Stimulated activated CD4-positive, alpha-beta T cell treated with anti-CD3 and anti-CD28 coated beads, Interleukin-15, amount 100 ng/mL, for 24 hours (primary cell): ENCODE measurements around the gene SRGAP3.
A peak's percentile ranks its signal among the peaks of the same experiment; 100 is the strongest.

ENCODE experiments used
- DNase-seq: peaks from one replicate; pipeline ENCODE4 v3.0.0-alpha.2; 2020

The SRGAP3 gene

DNA sequence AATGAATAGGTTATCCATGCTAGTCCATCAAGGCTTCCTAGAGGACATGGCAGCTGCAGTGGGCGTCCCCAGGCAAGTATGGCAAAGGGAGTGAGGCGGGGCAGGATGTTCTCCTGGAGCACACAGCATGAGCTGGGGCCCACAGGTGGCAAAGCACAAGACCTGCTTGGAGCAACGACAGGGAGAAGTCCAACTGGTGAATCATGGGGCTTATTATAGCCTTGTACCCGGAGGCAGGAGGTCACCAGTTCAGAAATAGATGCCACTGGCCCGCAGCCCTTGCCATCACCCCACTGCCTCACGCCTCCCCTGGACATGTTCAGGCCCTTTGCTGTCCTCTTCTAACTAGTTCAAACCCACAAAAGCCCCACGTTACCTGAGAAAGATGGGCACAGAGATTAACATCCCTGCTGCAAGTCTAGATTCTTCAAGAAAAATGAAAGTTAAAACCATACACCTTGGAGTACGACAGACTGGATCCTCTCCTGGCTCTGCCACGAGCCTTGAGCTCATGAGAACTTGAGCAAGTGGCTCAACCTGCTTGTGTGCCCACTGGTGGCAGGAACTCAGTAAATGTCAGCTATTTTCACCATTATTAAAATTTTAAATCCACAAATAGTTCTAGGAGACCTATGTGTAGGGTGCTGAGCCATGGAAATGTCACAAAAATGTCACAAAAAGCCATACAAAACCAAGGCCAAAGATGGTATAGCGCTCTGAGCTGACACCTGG lies 1.8 kb upstream of the SRGAP3 start:
- DNase-seq: no peak

DNA sequence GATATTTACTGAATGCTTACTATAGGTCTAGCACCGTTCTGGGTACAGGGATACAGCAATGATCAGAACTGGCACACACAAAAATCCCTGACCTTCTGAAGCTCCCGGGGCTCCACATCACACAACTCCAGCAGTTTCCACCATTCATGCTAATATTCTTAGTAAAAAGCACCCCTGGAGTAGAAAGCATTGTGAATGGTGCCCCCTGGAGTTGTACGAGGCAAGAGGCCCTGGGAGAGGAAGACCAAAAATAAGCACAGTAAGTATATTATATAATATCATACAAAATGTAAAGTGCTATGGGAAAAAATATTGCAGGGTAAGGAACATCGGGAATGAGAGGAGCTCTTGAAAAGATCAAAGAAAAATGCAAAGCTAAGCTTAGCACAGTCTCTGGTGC lies 790 bp upstream of the SRGAP3 start:
- DNase-seq: no peak

DNA sequence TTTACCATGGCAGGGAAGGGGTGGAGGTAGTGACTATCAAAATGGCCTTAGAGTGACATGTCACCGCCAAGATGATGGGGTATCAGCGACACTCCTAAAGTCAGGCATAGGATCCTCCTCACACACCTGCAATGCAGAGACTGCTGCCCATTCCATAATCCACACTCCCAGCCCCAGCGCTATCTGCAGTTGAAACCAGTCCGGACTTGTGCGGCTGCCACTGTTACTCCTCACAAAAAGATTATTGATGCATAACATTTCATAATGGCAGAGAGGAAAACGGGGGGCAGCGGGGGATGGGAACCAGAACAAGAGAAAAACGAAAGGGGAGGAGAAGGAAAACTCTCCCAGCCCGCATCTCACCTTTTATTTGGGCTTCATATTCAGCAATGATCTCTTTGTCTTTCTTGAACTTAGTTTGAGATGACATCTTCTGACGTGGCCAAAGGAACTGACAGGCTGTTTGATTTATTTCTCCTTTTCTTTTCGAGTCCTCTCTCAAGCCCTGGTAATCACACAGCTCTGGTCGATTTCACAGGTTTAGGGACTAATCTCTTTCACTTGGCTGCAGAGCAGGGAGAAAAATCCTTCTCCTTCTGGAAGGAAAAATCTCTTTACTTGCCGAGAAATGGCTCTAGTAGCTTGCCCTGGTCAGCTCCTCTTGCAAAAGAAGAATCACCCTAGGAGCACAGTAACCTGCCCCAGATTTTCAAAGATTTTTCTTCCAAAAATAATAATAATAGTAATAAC lies 749 bp downstream of the SRGAP3 start:
- no peak for DNase-seq

DNA sequence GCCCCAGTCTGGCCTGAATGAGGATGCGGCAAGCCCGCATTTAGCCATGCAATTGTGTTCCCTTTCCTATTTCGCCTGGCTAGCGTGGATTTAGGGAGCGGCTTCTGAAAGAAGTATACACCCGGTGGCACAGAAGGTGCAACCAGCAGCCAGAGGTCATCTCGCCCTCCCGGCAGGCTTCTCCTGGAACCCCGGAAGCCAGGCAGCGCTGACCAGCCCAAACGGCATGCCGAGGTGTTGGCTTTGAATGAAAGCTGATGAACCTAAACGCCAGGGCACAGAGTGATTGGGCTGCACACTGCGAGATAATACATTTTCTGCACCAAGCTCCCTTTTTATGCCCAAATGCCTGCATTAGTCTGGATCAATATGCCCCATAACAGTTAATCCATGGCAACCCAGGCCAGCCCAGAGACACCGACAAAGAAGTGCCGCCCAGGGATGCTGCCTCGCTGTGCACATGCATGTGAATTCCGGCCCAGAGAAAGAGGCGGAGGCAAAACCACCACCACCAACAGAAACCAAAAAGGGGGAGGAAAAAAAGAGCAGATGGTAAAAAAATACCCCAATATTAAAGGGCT lies 1.4 kb downstream of the SRGAP3 start:
- peak; percentile 18 for DNase-seq

DNA sequence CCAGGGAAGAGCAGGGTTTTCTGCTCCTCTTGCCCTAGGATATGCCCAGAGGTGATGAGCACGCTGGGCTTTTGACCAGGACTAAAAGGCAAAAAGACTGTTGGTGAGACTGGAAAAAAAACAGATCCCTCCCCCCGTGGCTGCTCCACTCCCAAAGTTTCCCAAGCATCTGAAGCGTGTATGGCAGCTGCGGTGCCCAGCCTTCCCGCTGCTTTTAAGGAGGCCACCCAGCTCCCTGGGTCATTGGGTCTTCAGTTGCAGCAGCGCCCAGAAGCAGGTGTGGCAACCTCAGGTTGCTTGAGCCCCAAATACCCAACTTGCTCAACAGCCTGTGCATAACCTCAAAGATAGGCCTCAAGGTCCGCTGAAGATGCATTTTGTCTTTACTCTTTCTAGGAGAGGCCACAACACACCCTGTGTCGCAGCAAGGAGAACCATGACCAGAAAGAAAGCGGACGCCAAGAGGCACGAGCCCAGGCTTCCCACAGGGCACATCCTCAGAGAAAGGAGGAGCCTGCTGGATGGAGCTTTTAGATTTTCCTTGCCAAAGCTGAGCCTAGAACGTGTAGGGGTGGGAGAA lies 2.0 kb downstream of the SRGAP3 start:
- DNase-seq: no peak

DNA sequence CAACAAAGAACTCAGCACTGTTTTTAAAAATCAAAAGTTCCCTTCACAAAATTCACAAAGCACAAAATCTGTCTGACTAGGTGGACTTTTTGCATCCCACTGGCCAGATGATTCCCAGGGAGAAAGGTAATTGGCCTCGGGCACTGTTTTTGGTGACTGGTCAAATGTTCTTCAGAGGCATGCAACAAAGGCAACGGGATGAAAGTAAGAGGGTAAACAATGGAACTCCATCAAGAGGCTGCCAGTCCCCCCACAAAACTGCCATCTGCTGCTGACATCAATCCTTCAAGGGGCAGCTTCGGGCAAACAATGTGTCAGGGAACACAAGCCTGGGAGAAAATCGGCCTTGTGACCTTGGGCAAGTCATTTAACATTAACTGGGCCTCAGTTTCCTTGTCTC lies 3.3 kb downstream of the SRGAP3 start:
- DNase-seq: no peak

DNA sequence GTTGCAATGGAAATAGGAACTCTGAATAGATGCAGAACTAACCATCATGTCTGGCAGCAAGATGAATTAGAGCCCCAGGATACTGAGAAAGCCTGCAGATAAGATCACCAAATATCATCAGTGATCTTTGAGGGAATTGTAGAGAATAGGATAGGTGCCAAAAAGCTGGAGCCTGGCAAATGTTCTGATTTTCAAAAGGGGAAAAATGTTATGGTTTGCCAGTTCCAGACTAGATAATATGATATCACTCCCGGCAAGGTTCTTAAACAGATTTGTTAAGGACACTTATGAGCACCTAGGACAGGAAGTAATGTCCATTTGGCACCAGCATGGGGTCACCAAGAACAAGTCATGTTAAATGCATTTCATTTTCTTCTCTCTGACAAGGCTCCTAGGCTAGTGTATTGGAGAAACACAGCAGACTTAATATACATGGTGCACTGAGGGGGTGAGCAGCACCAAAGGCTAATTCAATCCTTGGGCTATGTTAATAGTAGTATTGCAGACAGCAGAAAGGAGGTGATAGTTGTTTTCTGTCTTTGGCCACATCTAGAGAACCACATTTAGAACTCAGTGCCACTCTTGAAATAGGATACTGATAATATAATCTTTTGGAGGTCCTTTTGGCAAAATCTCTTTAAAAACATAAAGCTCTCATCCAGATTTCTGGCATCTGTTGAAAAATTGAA lies 4.8 kb downstream of the SRGAP3 start:
- DNase-seq: no peak

DNA sequence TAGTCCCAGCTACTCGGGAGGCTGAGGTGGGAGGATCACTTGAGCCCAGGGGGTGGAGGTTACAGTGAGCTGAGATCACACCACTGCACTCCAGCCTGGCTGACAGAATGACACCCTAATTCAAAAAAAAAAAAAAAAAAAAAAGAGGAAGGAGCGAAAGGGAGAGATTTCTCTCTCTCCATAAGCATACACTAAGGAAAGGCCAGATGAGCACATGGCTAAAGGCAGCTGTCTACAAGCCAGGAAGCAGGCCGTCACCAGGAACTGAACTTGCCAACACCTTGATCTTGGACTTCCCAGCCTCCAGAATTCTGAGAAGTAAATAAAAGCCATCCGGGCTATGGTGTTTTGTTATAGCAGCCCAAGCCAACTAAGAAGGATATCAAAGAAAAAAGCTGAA lies 7.5 kb downstream of the SRGAP3 start:
- DNase-seq: no peak

DNA sequence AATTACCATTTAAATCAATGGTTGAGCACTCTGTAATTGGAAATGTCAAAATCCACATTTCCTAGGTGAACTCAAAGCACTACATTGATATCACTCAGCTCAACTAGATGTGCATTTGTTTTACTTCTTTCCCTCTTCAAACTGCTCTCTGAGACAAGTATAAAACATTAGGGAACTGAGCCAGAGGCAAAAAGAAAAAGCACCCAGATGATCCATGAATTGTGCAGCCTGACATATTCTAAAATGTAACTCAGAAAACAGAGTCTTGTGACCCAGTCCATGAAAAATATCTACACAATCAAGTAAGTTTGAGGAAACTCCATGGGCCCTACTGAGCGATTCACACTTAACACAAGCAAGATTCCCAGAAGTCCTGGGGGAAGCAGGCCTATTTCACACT lies 9.8 kb downstream of the SRGAP3 start:
- no peak for DNase-seq

DNA sequence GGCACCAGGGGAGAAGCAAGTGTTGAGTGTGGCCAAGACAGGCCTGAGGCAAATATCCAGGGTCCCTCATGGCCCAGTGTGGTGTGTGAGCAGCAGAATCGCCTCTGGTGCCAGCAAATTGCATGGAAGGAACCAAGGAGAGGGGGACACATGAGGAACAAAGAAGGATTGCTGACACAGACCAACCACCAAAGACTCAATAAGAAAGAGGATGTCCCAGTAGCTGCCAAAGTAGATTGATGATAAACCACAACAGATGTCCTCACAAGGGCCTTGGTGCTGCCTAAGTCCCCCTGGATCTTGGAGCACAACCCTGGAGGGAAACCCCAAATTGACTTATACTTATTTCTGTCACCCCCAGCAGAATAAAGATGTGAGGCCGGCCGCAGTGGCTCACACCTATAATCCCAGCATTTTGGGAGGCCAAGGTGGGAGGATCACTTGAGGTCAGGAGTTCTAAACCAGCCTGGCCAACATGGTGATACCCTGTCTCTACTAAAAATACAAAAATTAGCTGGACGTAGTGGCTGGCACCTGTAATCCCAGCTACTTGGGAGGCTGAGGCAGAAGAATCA lies 10.6 kb downstream of the SRGAP3 start:
- DNase-seq: no peak

DNA sequence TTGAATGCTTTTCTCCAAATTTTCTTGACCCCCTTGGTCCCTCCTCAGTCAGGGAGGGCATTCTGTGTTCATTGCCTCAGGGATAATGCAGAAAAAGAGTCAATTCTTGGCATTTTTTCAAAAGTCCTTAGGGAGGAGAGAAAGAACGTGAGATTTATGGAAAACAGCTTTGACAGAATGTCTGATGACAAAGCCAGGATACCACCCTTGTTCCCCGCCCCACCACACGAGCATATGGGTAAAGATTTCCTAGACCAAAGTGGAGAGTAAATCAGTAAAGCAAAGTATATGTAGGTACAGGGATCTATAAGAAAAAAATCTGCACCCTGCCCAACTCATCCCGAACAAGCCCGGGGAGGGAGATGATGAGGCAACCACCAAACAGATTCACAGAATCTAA lies 11.2 kb downstream of the SRGAP3 start:
- DNase-seq: no peak

DNA sequence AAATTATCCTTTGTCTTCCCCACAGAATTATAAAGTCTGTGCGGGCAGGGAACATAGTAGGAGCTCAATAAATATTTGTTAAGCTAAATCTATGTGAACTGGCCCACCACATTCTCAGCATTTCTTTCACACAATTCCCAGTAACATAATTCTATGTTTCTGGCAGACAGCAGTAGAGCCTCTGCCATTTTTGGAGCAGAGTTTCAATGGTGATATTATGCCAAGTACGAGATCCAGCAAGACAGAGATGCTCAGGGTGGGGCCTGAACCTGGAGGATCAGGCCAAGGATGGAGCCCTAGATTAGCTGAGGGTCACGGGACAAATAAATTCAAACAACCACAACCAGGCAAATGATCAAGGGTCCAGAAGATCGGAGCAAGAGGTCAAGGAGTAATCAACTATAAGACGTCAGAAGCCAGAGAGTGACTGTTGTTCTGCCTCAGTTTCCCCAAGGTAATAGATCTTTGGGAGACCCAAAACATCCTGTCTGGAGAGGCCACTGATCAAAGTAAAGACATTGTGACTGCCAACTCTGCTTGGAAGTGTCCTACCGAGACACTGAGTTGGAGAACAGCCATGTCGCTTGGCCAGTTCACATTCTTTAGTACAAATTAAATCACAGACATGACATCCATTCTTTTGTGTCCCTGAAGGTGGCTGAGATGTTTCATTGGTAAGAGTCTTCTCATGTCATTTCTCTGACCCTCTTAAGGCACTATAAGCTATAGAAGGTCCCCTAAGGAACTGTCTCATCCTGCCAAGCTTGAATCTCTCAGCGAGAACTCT lies 15.4 kb downstream of the SRGAP3 start:
- DNase-seq: no peak

DNA sequence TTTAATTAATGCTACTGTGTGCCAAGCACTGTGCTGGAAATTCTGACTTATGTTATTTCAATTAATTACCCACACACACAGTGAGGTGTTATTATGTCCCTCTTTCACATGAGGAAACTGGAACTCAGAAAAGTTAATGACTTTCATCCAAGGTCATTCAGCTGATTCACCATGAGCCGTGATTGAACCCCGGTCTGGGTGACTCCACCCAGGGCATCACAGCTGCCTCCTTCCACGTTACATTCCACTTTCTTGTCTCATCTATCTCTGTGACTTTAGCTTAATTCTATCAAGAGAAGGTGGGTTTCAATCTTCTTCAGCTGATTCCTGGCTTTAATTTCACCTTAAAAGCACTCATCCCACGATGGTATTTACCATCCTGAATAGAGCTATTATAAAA lies 16.3 kb downstream of the SRGAP3 start:
- DNase-seq: no peak

DNA sequence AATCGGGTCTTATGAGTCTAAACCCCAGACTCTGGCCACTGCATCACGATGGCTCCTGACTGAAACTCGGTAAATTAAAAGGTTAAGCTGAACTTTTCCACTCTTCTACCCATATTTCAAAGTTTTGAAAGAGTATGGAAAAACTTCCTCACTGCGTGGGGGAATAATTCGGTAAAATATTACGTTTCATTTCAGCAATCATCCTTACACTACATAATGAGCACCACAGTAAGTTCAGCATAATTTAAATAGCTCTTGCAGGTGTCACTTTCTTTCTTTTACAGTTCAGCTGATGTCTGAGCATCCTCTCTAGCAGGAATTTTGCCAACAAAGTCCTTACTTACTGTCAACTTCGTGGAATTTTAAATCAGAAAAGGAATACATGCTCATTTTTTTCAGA lies 17.5 kb downstream of the SRGAP3 start:
- no peak for DNase-seq

DNA sequence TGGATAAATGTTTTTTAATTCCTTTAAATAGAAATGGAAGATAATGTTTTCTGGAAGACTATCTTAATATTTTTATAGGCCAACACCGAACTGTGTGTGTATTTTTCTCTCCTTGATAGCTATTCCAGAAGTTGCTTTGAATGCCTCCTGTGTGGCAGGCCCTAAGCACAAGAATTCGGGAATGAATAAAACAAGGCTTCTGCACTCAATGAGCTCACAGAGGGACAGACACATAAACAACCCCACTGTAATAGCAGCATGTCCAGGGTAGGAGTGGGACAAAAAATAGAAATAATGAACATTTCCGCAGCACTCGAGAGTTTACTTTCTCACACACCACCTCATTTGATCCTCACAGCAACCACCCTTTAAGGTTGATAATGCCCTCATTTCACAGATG lies 18.0 kb downstream of the SRGAP3 start:
- no peak for DNase-seq

DNA sequence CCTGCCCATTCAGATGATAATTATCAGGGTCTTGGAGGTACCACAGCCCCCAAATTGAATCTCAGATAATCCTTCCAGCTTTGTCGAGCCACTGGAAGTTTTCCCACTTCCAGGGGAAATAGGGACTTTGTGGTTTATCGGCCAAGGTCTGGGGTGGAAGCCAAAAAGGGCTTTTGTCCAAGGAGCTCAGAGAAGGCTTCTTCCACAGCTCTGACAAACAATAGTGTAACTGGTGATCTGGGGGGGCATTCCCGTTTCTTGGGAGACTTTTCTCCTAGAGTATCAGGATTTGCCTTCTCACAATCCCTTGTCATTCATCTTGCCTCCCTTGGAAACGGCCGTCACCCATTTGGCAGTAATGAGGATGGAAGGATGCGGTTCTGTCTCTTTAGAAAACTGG lies 18.4 kb downstream of the SRGAP3 start:
- DNase-seq: no peak

DNA sequence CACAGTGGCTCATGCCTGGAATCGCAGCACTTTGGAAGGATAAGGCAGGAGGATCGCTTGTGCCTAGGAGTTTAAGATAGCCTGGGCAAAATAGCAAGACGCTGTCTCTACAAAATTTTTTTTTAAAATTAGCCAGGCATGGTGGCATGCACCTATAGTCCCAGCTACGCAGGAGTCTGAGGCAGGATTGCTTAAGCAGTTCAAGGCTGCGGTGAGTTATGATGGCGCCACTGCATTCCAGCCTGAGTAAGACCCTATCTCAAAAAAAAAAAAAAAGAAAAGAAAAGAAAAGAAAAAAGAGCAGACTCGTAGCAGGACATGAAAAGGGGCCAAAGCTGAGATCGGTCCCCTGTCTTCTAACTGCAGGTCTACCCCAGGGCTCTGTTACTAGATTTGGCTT lies 18.9 kb downstream of the SRGAP3 start:
- DNase-seq: no peak

DNA sequence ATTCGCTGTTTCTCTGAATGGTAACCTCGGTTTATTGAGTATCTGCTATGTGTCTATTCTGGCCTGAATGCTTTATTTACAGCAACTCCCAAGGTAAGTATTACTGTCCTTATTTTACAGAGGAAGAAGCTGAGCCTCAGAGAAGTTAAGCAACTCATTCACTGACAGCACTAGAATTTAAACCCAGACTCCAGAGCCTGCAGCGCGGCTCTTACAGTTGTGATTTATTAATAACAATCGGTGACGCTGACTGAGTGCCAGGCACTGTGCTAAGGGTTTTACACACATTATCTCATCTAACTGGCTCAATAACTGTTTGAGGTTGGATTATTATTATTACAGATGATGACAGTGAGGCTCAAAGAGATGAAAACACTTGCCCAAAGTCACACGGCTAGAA lies 19.6 kb downstream of the SRGAP3 start:
- no peak for DNase-seq

DNA sequence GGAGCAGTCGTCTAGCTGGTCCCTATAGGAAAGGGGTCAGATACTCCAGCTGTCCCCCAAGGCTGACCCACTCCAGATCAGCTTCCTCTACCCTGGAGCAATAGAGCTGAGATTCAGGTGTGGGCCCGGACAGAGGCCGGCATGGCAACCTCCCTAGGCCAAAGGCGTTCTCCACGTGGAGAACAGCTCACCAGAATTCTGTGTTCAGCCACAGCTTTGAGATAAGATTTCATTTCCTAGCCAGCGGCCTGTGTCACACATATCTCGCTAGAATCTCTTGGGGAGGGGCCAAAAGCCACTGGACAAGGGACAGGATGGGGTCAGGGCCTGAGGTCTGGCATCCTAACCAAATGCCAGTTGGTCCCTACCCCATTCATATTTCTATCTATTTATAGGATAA lies 20.1 kb downstream of the SRGAP3 start:
- DNase-seq: no peak

DNA sequence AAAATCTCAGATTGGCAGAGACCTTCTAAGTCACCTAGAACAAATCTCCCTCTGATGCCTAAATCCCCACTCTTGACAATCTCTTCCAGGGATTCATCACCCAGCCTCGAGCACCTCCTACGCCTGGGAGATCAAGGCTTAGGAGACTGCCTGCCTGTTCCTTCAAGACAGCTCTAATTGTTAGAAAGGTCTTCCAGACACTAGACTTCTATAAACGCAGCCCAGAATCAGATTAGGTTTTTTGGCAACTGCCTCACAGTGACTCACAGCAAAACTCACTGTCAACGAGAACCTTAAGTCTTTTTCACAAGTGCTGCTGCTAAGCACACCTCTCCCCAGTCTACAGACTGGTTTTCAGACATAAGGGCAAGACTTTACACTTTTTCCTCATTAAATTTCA lies 23.1 kb downstream of the SRGAP3 start:
- no peak for DNase-seq

DNA sequence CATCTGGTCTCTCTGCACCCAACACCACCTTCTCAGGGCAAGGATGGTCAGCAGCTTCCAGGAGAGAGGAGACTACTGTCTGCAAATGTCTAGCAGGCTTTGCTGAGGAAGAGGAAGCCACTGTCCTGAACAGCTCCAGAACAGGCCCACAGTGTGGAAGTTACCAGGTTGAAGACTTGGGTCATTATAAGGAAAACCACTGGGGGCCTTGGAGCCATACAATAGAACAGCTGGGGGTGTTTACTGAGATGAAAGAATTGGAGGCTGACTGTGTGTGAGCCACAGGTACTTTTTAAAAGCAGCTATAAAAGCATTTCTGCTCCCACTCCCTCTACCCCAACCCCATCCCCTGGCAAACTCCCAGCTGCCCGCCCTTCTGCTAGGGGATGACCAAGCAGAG lies 24.2 kb downstream of the SRGAP3 start:
- no peak for DNase-seq

DNA sequence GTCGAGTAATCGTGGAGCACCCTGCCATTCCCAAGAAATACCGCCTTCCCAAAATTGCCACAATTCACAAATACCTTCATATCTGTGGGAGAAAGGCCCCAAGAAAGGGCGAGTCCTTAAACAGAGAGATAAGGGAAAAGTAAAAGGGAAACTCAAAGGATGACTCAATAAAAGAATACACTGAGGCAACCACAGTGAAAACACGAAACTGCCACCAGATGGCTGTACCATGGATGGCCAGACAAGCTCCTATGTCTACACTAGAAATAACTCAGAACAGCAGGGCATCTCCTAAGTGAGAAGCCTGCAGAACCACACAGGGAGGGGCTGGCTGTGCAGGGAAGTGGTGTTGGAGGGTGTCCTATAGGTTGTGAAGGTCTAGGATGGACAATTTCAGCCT lies 25.0 kb downstream of the SRGAP3 start:
- DNase-seq: peak; percentile 48
